Endometrial microvascular endothelial cells (primary cell): ENCODE data around the gene CYP2D6. TPM values are rescaled to one million over a fixed set of nuclear protein-coding genes. Genes with fewer than 3 reads are reported as not detected.
"Not testable (repeated sequence)": the region's sequence is repeated elsewhere in the genome, so short reads cannot be mapped to it uniquely, and the experiment has no call there.

Experiments
- in situ Hi-C: cut with HindIII; loops from 2 replicates; pipeline ENCODE4 v1.10.0; 2017; ENCODE audit warnings: low sequenced_read_pairs, low pct_unique_long_range_greater_than_20kb; ENCODE audit errors: inconsistent ontology term
- total RNA-seq: library from RNA; depleted of rRNA; stranded (reverse); fragments of >200 nt; gene quantifications from one replicate; pipeline ENCODE4 v1.2.3, GENCODE V29; 2015; ENCODE audit errors: inconsistent ontology term

CYP2D6 gene
- total RNA-seq, 1 donor from 2014 or later, result not detected

DNA sequence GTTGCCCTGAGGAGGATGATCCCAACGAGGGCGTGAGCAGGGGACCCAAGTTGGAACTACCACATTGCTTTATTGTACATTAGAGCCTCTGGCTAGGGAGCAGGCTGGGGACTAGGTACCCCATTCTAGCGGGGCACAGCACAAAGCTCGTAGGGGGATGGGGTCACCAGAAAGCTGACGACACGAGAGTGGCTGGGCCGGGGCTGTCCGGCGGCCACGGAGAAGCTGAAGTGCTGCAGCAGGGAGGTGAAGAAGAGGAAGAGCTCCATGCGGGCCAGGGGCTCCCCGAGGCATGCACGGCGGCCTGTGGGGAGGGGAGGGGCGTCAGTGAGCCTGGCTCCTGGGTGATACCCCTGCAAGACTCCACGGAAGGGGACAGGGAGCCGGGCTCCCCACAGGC is 9.5 kb upstream of the CYP2D6 start:
- in situ Hi-C loops, result not testable (repeated sequence)

DNA sequence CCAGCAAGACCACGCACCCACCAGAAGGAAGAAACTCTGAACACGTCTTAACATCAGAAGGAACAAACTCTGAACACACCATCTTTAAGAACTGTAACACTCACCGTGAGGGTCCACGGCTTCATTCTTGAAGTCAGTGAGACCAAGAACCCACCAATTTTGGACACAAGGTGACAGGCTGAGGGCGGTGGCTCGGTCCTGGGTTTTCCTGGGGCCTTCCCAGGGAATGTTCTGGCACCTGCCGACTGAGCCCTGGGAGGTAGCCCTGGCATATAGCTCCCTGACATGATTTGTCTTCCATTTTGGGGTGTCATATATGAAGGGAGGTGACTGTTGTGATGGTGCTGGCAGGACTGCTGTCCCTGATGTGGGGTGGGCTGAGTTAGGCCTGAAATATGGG is 8.9 kb upstream of the CYP2D6 start:
- in situ Hi-C loops, result not testable (repeated sequence)

DNA sequence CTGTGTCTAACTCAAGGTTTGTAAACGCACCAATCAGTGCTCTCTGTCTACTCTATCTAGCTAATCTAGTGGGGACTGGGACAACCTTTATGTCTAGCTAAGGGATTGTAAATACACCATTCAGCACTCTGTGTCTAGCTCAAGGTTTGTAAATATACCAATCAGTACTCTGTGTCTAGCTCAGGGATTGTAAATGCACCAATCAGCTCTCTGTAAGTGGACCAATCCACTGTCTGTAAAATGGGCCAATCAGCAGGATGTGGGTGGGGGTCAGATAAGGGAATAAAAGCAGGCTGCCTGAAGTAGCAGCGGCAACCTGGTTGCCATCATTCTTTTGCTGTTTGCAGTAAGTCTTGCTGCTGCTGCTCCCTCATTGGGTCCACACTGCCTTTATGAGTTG is 8.4 kb upstream of the CYP2D6 start:
- in situ Hi-C loops, result no loop called here

DNA sequence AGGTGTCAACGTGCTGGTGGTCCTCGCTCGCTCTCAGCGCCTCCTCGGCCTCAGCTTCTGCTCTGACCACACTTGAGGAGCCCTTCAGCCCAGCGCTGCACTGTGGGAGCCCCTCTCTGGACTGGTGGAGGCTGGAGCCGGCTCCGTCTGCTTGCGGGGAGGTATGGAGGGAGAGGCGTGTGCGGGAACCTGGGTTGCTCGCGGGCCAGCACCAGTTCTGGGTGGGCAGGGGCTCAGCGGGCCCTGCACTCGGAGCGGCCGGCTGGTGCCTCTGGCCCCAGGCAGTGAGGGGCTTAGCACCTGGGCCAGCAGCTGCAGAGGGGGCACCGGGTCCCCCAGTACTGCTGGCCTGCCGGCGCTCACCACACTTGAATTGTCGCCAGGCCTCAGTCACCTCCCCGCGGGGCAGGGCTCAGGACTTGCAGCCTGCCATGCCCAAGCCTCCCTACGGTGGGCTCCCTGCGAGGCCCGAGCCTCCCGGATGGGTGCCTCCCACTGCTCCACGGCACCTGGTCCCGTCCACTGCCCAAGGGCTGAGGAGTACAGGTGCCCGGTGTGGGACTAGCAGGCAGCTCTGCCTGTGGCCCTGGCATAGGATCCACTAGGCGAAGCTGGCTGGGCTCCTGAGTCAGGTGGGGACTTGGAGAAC is 7.6 kb upstream of the CYP2D6 start:
- in situ Hi-C loops, result no loop called here

DNA sequence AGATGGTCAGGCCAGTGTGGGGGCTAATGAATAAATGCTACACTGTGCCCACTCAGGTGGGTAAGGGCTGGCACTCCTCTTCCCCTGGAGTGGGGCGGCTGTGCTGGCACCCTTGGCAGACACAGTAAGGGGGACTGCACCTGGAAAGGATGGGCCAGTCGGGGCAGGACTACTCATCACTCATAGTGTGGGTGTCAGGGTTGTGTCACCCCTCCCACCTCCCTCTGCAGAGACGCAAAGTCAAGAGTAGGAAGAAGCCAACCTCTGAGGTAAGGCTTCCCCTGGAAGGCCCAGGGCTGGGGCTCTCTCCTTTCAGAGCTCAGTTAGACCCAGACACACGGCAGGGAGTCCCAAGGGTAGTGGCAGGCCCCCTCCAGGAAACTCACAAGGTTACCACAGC is 5.1 kb upstream of the CYP2D6 start:
- in situ Hi-C loops, result not testable (repeated sequence)

DNA sequence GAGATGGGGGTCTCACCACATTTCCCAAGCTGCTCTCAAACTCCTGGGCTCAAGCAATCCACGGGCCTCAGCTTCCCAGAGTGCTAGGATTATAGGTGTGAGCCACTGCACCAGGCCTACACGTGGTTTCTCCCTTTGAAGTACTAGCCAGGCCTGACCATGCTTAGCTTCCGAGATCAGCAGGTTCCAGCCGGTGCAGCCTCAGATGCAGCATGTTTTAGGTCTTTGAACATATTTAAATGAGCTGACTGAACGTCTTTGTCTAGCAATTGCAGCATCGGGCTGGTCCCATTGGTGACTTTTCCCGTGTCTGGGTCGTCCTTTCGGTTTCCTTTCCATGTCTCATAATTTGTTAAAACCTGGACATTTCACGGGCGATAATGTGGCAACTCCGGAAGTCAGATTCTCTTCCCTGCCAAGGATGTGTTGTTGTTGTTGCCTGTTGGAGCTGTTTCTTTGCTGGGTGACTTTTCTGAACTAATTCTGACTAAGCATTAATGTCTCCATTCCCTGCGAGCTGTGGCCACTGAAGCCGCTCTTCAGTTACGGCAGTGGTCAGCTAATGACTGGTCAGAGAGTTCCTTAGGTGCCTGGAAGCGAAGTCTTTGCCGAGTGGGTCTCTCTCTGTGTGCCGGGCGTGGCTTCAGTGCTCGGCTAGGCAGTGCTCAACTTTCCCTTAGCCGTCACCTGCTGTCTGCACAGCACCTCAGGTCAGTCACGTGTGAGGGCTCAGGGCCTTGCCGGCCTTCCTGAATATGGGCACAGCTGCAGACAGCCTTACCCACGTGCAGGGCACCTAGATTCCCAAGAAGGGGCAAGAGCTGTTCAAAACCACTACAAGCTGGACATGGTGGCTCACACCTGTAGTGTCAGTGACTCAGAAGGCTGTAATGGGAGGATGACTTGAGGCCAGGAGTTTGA is 3.8 kb upstream of the CYP2D6 start:
- in situ Hi-C loops, result no loop called here

DNA sequence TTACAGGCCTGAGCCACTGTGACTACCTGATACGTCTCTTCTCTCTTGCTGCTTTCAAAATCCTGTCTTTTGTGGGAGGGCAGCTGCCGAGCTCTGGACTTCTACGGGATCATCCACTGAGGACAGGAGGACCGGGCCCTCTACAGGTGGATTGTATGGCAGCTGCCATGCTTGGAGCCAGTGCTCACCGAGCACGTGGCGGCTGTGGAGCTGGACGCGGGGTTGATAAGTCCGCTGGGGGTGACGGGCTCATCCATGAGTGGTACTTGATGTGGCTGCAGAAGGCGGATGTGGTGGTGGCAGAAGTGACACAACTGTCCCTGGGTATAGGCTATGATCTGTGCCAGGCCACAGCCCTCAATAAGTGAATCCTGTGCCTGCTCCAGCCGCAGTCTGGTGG is 1.8 kb upstream of the CYP2D6 start:
- in situ Hi-C loops, result no loop called here

DNA sequence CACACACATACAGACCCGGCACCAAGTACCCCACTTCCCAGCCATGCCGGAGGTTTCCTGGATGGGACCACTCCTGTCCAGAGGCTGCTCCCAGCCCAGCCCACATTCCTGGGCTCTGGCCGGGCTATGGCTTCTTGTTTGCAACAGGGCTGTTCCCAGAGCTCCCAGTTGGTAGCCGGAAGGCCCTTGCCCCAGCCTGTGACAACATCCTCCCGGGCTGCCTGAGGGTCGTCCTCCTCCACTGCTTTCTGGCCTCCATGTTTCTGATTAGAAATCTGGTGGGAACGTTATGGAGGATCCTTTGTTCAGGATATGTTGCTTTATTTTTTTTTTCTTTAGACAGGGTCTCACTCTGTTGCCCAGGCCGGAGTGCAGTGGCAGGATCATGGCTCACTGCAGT is 952 bp upstream of the CYP2D6 start:
- in situ Hi-C loops, result no loop called here

DNA sequence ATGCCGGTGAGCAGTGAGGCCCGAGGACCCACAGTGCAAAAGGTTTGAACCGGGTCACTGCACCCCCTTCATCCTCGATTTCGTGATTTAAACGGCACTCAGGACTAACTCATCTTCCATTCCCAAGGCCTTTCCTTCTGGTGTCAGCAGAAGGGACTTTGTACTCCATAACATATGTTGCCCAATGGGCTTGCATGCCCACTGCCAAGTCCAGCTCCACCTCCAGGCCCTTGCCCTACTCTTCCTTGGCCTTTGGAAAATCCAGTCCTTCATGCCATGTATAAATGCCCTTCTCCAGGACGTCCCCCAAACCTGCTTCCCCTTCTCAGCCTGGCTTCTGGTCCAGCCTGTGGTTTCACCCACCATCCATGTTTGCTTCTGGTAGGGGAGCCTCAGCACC is 428 bp downstream of the CYP2D6 start:
- in situ Hi-C loops, result not testable (repeated sequence)

DNA sequence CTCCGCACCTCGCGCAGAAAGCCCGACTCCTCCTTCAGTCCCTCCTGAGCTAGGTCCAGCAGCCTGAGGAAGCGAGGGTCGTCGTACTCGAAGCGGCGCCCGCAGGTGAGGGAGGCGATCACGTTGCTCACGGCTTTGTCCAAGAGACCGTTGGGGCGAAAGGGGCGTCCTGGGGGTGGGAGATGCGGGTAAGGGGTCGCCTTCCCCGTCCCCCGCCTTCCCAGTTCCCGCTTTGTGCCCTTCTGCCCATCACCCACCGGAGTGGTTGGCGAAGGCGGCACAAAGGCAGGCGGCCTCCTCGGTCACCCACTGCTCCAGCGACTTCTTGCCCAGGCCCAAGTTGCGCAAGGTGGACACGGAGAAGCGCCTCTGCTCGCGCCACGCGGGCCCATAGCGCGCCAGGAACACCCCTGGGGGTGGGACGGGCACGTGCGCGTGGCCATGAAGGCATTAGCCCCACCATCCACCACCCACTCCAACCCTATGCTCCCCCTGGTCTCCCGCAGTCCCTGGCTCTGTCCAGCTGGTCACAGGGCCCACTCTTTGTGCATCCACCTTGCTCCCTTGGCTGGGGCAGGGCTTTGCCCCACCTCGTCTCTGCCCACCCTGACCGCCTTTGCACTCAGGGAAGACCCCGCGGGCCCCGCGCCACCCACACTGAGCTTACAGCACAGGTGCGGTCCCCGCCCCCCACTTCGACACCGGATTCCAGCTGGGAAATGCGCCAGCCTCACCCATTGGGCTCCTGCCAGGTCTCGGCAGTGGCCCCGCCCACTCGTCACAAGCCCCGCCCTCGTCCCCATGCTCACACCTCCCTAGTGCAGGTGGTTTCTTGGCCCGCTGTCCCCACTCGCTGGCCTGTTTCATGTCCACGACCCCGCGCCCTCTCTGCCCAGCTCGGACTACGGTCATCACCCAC is 1.6 kb downstream of the CYP2D6 start:
- in situ Hi-C loops, result not testable (repeated sequence)

DNA sequence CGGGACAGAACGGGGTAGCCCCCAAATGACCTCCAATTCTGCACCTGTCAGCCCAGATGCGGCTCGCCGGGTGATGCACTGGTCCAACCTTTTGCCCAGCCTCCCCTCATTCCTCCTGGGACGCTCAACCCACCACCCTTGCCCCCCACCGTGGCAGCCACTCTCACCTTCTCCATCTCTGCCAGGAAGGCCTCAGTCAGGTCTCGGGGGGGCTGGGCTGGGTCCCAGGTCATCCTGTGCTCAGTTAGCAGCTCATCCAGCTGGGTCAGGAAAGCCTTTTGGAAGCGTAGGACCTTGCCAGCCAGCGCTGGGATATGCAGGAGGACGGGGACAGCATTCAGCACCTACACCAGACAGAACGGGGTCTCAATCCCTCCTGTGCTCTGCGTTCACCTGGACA is 2.6 kb downstream of the CYP2D6 start:
- in situ Hi-C loops, result not testable (repeated sequence)

DNA sequence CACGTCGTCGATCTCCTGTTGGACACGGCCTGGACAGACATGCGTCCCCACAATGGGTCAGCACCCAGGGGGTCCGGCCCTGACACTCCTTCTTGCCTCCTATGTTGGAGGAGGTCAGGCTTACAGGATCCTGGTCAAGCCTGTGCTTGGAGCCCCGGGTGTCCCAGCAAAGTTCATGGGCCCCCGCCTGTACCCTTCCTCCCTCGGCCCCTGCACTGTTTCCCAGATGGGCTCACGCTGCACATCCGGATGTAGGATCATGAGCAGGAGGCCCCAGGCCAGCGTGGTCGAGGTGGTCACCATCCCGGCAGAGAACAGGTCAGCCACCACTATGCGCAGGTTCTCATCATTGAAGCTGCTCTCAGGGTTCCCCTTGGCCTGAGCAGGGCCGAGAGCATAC is 3.0 kb downstream of the CYP2D6 start:
- in situ Hi-C loops, result no loop called here

DNA sequence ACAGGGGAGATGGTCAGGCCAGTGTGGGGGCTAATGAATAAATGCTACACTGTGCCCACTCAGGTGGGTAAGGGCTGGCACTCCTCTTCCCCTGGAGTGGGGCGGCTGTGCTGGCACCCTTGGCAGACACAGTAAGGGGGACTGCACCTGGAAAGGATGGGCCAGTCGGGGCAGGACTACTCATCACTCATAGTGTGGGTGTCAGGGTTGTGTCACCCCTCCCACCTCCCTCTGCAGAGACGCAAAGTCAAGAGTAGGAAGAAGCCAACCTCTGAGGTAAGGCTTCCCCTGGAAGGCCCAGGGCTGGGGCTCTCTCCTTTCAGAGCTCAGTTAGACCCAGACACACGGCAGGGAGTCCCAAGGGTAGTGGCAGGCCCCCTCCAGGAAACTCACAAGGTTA is 7.1 kb downstream of the CYP2D6 start:
- in situ Hi-C loops, result not testable (repeated sequence)

DNA sequence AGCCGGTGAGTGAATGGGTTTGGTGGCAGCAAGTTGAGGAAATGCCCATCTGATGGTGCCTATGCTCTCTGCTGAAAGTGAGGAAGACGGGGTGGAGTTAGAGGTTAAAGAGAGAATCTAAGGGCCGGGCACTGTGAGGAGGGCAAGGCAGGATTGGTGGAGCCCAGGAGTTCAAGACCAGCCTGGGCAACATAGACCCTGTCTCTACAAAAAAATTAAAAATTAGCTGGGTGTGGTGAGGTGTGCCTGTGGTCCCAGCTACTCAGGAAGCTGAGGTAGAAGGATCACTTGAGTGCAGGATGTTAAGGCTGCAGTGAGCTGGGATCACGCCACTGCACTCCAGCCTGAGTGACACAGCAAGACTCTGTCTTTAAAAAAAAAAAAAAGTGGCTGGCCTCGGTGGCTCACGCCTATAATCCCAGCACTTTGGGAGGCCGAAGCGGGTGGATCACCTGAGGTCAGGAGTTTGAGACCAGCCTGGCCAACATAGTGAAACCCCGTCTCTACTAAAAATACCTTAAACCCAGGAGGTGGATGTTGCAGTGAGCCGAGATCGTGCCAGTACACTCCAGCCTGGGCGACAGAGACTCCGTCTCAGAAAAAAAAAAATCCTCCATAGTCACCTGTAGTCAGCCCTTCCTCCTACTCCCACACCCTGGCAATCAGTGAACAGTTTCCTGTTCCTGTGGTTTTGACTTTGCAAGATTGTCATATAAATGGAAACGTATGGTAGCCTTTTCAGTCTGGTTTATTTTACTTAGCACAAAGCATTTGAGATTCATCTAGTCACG is 10.2 kb downstream of the CYP2D6 start:
- in situ Hi-C loops, result not testable (repeated sequence)

DNA sequence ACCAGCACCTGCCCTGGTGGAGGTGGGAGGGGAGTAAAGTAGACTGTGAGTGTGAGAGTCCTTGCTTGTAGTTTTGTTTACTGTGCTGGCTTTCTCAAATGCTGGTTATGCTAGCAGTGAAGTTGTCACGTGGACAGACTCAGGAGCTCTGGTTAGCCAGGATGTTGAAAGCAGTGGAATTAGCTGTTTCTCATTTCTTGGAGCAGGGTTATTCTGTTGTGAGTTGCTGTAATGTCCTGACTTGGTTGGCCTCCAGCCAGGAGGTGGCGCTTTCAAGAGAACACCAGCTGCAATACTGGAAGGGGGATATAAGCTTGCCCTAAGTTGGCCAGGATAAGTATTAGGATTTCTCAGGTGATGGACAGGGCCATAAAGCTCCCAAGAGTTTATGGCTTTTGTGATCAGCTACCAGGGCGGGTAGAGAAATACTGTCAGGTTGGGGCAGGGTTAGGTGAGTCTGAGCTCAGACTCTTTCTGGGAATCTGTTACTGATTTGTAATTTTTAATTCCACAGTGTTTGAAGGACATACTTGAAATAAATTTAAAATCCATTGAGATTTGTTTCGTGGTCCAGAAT is 13.7 kb downstream of the CYP2D6 start:
- in situ Hi-C loops, result no loop called here

DNA sequence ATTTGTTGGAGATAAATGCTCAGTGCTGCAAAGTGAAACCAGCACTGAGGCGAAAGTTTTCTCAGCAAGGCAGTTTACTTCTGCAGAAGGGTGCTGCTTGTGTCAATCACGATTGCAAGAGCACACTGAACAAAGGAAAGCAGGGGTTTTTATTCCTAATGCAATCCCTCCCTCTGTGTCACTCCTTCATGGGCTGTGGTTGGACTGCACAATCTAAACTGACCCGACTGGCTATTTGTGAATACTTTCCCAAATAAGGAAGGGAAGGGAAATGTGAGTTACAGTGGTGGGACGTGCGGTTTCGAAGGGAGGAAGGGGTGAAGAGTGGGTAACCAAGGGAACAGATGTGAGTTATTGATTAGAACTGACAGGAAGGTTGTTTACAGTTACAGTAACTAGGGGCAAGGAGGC is 15.2 kb downstream of the CYP2D6 start:
- in situ Hi-C loops, result not testable (repeated sequence)

DNA sequence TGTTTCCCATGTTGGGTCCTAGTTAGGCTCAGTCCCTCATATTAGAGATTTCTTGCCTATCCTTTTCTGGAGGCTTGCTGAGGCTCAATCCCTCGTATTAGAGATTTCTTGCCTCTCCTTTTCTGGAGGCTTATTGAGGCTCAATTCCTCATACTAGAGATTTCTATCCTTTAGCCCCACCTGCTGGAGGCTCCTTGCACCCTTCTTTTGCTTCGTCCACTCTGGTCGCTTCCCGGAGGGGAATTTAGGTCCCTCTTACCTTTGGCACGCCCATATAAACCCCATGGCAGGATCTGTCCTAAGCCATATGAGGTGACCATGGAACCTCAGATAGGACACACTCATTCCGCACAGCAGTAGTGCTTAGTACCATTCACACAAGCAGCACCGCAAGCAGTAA is 15.9 kb downstream of the CYP2D6 start:
- in situ Hi-C loops, result no loop called here

DNA sequence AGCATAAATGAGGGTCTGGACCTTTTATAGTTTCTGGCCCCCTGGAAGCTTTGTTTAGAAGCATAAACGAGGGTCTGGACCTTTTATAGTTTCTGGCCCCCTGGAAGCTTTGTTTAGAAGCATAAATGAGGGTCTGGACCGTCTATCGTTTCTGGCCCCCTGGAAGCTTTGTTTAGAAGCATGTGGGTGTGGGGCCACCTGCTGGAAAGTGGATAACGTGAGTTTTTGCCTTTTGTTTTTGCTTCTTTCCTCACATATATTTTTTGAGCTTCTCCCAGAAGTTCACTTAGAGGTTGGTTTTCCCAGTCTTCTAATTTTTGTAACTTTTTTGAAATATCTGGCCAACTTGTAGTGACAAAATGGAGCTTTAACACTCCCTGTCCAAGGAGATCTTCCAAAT is 17.8 kb downstream of the CYP2D6 start:
- in situ Hi-C loops, result not testable (repeated sequence)
